HCT116 (cell line): ENCODE results near the gene PSMD5. TPM values are rescaled to one million over a fixed set of nuclear protein-coding genes. Genes with fewer than 3 reads are reported as not detected.

Experiments used
- ATAC-seq: fragments of 200-7000 bp; cut with Tn5 transposase; 2 replicates; pipeline ENCODE4 v1.9.1; 2020; ENCODE audit warnings: mild to moderate bottlenecking, moderate library complexity
- BruUV-seq: library from RNA; stranded (reverse); fragments of 400-500 nt; replicated peaks from 2 replicates; lab custom pipeline; 2021; lab: Mats Ljungman, UMichigan
- CTCF ChIA-PET: fragments of 300-600 bp; sonication (Branson Sonifier 250); formaldehyde crosslinking; loops from one replicate; lab custom pipeline; 2021; ENCODE audit warnings: antibody characterized with exemption; lab: Charles Lee
- POLR2A ChIA-PET: fragments of 300-600, 350-600 bp; sonication (Branson Sonifier 250); formaldehyde crosslinking; loops from one replicate; lab custom pipeline; 2021; ENCODE audit warnings: antibody characterized with exemption; lab: Charles Lee
- RAD21 ChIA-PET, 2 experiments: fragments of 300-600 bp; sonication (Branson Sonifier 250); formaldehyde crosslinking; loops; one replicate each; lab custom pipeline; 2023; ENCODE audit warnings: low total read pairs in 2 of 2; ENCODE audit not compliant: uncharacterized antibody in 2 of 2, unreplicated experiment in 2 of 2, low non-redundant PET in 1 of 2; lab: Charles Lee
- DNase-seq: peaks from one replicate; pipeline ENCODE4 v3.0.0-alpha.2; 2010; ENCODE audit warnings: low read depth, low spot score
- H2AFZ ChIP-seq: fragments of 200-600 bp; shearing (Covaris generic), sonication (generic); 2 replicates; pipeline ENCODE4 v1.6.1; 2017; ENCODE audit warnings: low read depth, mixed run types, mixed read lengths, antibody characterized with exemption, low read length; ENCODE audit not compliant: poor library complexity, severe bottlenecking
- H3K27ac ChIP-seq: 2 replicates; pipeline ENCODE4 v1.5.1; 2012; ENCODE audit warnings: low read depth, low read length
- H3K27me3 ChIP-seq: fragments of 200-600 bp; sonication (generic); 2 replicates; pipeline ENCODE4 v1.6.1; 2016; ENCODE audit warnings: mixed run types, low read length, mixed read lengths; ENCODE audit not compliant: insufficient read depth
- H3K36me3 ChIP-seq, 2 experiments: fragments of 200-500 bp in 1 of 2; fragments of 200-600 bp in 1 of 2; sonication (Bioruptor generic) in 1 of 2; sonication (generic) in 1 of 2; 2 replicates each; pipeline versions ENCODE4 v1.5.1 to v1.6.1; 2014 to 2016; ENCODE audit warnings: low read length in 2 of 2, inconsistent platforms in 1 of 2, mixed read lengths in 1 of 2, mixed run types in 1 of 2; ENCODE audit not compliant: insufficient read depth in 2 of 2, control insufficient read depth in 1 of 2
- H3K4me1 ChIP-seq, 2 experiments: fragments of 200-600 bp in 1 of 2; sonication (generic) in 1 of 2; 2 replicates each; pipeline versions ENCODE4 v1.5.1 to v1.6.1; 2012 to 2017; ENCODE audit warnings: low read length in 2 of 2, inconsistent platforms in 1 of 2, mild to moderate bottlenecking in 1 of 2, mixed read lengths in 1 of 2, mixed run types in 1 of 2, moderate library complexity in 1 of 2; ENCODE audit not compliant: insufficient read depth in 2 of 2, control insufficient read depth in 1 of 2
- H3K4me2 ChIP-seq: fragments of 200-600 bp; sonication (generic); 2 replicates; pipeline ENCODE4 v1.6.1; 2017; ENCODE audit warnings: mixed run types, low read length, mixed read lengths
- H3K4me3 ChIP-seq, 2 experiments: fragments of 200-600 bp in 1 of 2; sonication (generic) in 1 of 2; replicated peaks in 1 of 2; 2 replicates each; pipeline ENCODE4 v1.5.1; 2011 to 2016; ENCODE audit warnings: low read length in 2 of 2, control low read depth in 1 of 2, low read depth in 1 of 2, mild to moderate bottlenecking in 1 of 2, mixed read lengths in 1 of 2, mixed run types in 1 of 2
- H3K79me2 ChIP-seq: fragments of 200-600 bp; sonication (generic); 2 replicates; pipeline ENCODE4 v1.6.1; 2017; ENCODE audit warnings: mild to moderate bottlenecking, mixed run types, low read length, moderate library complexity, mixed read lengths; ENCODE audit not compliant: insufficient read depth
- H3K9ac ChIP-seq: fragments of 200-600 bp; sonication (generic); 2 replicates; pipeline ENCODE4 v1.6.1; 2016; ENCODE audit warnings: low read length, mixed read lengths
- H3K9me2 ChIP-seq: fragments of 200-600 bp; sonication (generic), shearing (Covaris generic); 2 replicates; pipeline ENCODE4 v1.6.1; 2017; ENCODE audit warnings: mixed run types, mild to moderate bottlenecking, moderate library complexity; ENCODE audit not compliant: insufficient read depth
- H3K9me3 ChIP-seq, 2 experiments: fragments of 200-500 bp in 1 of 2; fragments of 200-600 bp in 1 of 2; sonication (Bioruptor generic) in 1 of 2; sonication (generic) in 1 of 2; 2 replicates each; pipeline ENCODE4 v1.6.1; 2014 to 2017; ENCODE audit warnings: low read length in 2 of 2, mixed read lengths in 2 of 2, inconsistent platforms in 1 of 2, low read depth in 1 of 2, mild to moderate bottlenecking in 1 of 2, mixed run types in 1 of 2, moderate library complexity in 1 of 2; ENCODE audit not compliant: control insufficient read depth in 1 of 2, insufficient read depth in 1 of 2
- H4K20me1 ChIP-seq: fragments of 200-600 bp; sonication (generic), shearing (Covaris generic); 2 replicates; pipeline ENCODE4 v1.6.1; 2017; ENCODE audit warnings: mixed run types, mild to moderate bottlenecking, moderate library complexity; ENCODE audit not compliant: insufficient read depth
- ATF3 ChIP-seq: IDR thresholded peaks from 2 replicates; pipeline ENCODE4 v1.6.1; 2012
- EGR1 ChIP-seq: IDR thresholded peaks from 2 replicates; pipeline ENCODE4 v1.6.1; 2012; ENCODE audit warnings: low read depth
- ELF1 ChIP-seq: IDR thresholded peaks from 2 replicates; pipeline ENCODE4 v1.6.1; 2012; ENCODE audit warnings: low read depth, borderline replicate concordance
- EZH2 ChIP-seq: fragments of 200-600 bp; sonication (generic); IDR thresholded peaks from 2 replicates; pipeline ENCODE4 v1.6.1; 2017; ENCODE audit warnings: antibody characterized with exemption, mixed run types
- JUND ChIP-seq: IDR thresholded peaks from 2 replicates; pipeline ENCODE4 v1.6.1; 2012
- MAX ChIP-seq: IDR thresholded peaks from 2 replicates; pipeline ENCODE4 v1.6.1; 2012
- POLR2A ChIP-seq: IDR thresholded peaks from 2 replicates; pipeline ENCODE4 v1.7.0; 2011; ENCODE audit warnings: borderline replicate concordance; ENCODE audit not compliant: insufficient read depth, insufficient read length; ENCODE audit errors: extremely low read depth
- POLR2AphosphoS5 ChIP-seq: IDR thresholded peaks from 2 replicates; pipeline ENCODE4 v1.6.1; 2011; ENCODE audit warnings: mild to moderate bottlenecking, low read depth, low read length, moderate library complexity
- SP1 ChIP-seq: IDR thresholded peaks from 2 replicates; pipeline ENCODE4 v1.6.1; 2012; ENCODE audit warnings: low read depth
- SRF ChIP-seq: IDR thresholded peaks from 2 replicates; pipeline ENCODE4 v1.6.1; 2012; ENCODE audit warnings: low read depth
- TCF7L2 ChIP-seq: IDR thresholded peaks from 2 replicates; pipeline ENCODE4 v1.7.0; 2011; ENCODE audit warnings: borderline replicate concordance, inconsistent platforms; ENCODE audit not compliant: insufficient read depth, insufficient read length; ENCODE audit errors: extremely low read depth
- ZNF274 ChIP-seq: fragments of 200-500 bp; sonication (Bioruptor generic); IDR thresholded peaks from 2 replicates; pipeline ENCODE4 v1.6.1; 2014; ENCODE audit warnings: mild to moderate bottlenecking, low read depth, low read length, inconsistent platforms
- intact Hi-C: fragments of 100-400 bp; cut with micrococcal nuclease; formaldehyde crosslinking; loops from 2 replicates; pipeline ENCODE4 v1.10.0; 2022
- total RNA-seq: library from RNA; stranded (reverse); gene quantifications from one replicate; pipeline ENCODE4 v1.2.1, GENCODE V29; 2021; ENCODE audit not compliant: unreplicated experiment
- TF ChIP-seq, protein P1 (sequence below), 3 experiments: fragments of 200-600 bp in 1 of 3; sonication (generic) in 1 of 3; IDR thresholded peaks in 2 of 3; conservative IDR thresholded peaks in 1 of 3; 2 replicates each; pipeline ENCODE4 v1.5.1; 2012 to 2017; ENCODE audit warnings: low read depth in 2 of 3, low read length in 2 of 3, antibody characterized with exemption in 1 of 3, borderline replicate concordance in 1 of 3, control low read depth in 1 of 3, mild to moderate bottlenecking in 1 of 3, mixed read lengths in 1 of 3, mixed run types in 1 of 3, moderate library complexity in 1 of 3; ENCODE audit not compliant: insufficient read depth in 1 of 3

The PSMD5 gene
- total RNA-seq, 1 experiment from 2014 or later = 64.3 TPM

GRCh38 chr9:120768247-120768646 is 74.5 kb downstream of the PSMD5 start:
- ChIA-PET RAD21 (no interaction called here), CTCF (interaction anchor here (1.3 kb wide), 1 partner anchor 12 kb away, joined by 4 read pairs; no protein-coding TSS in a partner anchor)
- no peak overlapping the region for H2AFZ ChIP-seq
- H3K36me3 ChIP-seq = peaks cover 33 to 41% of the 10 kb centered on the region in 2 experiments
- H3K4me3 ChIP-seq = no peak overlapping the region
- intact Hi-C loops = no loop called here
- DNase-seq (no peak), ATAC-seq (no peak)
- H3K27ac ChIP-seq = no peak overlapping the region
- H4K20me1 ChIP-seq = no peaks in the 10 kb centered on the region
- no peaks in the 10 kb centered on the region for H3K9me3 ChIP-seq
- H3K27me3 ChIP-seq = no peaks in the 10 kb centered on the region
- H3K4me1 ChIP-seq = no peaks in the 10 kb centered on the region
- H3K9ac ChIP-seq = no peak overlapping the region
- no peaks in the 10 kb centered on the region for H3K9me2 ChIP-seq
- H3K79me2 ChIP-seq = no peaks in the 10 kb centered on the region
- no TSS peak for BruUV-seq
- H3K4me2 ChIP-seq = no peak overlapping the region
- TF ChIP-seq POLR2AphosphoS5 (no peak), POLR2A (no peak), EZH2 (no peak), ELF1 (no peak), JUND (no peak), MAX (no peak), SRF (no peak), ATF3 (no peak), EGR1 (no peak), ZNF274 (no peak), SP1 (no peak), TCF7L2 (no peak)
- TF ChIP-seq, protein P1, sequence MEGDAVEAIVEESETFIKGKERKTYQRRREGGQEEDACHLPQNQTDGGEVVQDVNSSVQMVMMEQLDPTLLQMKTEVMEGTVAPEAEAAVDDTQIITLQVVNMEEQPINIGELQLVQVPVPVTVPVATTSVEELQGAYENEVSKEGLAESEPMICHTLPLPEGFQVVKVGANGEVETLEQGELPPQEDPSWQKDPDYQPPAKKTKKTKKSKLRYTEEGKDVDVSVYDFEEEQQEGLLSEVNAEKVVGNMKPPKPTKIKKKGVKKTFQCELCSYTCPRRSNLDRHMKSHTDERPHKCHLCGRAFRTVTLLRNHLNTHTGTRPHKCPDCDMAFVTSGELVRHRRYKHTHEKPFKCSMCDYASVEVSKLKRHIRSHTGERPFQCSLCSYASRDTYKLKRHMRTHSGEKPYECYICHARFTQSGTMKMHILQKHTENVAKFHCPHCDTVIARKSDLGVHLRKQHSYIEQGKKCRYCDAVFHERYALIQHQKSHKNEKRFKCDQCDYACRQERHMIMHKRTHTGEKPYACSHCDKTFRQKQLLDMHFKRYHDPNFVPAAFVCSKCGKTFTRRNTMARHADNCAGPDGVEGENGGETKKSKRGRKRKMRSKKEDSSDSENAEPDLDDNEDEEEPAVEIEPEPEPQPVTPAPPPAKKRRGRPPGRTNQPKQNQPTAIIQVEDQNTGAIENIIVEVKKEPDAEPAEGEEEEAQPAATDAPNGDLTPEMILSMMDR (IDR thresholded peaks at IDR 0.05 in 2 of 3, conservative IDR thresholded peaks at IDR 0.05 in 1 of 3; ENCODE audit: borderline replicate concordance in 1 of 3, insufficient read depth in 1 of 3, low read depth in 2 of 3, low read length in 2 of 3) = no peak
- TF ChIP-seq, all 23 proteins: peak for 0
- POLR2A ChIA-PET = no interaction called here
